Measurements from ENCODE around the gene C1orf21.

The C1orf21 gene

DNA sequence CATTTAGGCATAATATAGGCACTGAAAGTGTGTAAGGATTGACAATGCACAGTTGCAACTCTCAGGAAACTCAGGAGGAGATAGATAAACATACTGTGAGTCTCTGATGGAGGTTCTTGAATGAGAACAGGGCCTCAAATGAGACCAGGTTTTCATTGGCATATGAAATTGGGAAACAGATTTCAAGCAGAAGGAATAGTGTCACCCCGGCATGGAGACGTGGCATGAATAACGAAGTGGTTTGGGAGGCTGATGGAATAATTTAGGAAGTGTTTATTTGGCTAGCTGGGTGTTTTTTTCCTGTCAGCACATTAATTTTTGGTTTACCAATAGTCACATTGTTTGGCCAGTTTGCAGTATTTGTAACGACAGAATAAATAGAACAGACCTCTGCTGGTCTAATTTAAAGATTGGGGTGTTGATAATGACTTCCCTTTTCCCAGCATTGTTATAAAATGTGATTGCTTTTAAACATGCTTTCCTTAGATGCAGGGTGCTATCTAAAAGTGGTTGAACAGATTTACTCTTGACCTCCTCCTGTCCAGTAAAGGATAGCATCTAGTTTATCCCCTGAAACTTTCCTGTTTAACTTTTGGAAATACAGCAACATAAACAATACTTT is 132.0 kb downstream of the C1orf21 start:
- no peak for DNase-seq (ENCODE audit: low read depth)

DNA sequence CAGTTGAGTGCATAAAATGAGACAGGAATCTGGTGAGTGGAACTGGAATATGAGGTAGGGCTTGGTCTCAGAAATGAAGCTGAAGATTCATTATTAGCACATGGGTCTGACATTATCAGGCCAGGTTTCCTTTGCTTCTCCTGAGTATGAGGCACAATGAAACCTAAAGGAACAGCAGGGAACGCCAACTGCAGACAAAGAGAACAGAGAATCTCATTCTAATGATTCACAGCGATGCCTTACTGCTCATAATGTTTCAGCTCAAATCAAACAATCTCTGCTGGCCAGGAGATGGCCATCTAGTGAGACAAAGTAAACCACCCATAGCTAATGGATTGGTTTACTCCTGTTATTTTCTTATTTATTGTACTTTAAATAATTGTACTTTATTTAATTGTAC is 133.5 kb downstream of the C1orf21 start:
- peak; percentile 17 for DNase-seq (ENCODE audit: low read depth)

- DNase-seq (ENCODE audit: low read depth) = no peak
Observed at GRCh38 chr1:184524248-184524647, 137.4 kb downstream of the C1orf21 start.

DNA sequence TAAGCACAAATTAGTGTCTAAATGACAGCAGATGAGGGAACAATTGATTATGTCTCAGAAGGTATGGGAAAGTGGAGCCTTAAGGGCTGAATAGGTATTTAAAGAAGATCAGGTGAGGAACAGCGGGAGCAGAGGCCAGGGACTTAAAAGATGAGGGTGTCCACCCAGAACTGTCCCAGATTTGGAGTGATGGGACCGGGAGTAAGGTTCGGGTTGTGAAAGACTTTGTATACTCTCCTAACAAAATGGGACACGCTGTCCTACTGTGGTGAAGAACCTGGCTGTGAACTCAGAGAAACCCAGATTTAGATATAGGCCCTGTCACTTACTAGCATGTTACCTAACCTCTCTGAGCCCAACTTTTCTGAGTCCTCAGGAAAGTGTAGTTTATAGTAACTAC is 140.6 kb downstream of the C1orf21 start:
- no peak for DNase-seq (ENCODE audit: low read depth)

DNA sequence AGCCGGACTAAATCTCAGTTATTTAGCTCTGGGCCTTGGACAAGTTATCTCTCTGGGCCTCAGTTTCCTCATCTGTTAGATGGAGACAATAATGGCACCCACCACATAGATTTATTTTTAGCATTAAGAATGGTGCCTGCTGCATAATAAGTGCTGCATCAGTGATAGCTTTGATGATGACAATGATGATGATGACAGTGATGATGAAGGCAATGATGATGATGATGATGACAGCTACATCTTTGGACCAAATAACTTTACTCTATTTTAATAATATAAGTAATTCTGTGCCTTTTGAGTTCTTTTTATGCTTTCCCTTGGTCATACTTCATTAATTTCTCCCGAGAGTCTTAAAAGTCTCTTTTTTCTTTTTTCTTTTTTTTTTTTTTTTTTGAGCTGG is 143.4 kb downstream of the C1orf21 start:
- no peak for DNase-seq (ENCODE audit: low read depth)

DNA sequence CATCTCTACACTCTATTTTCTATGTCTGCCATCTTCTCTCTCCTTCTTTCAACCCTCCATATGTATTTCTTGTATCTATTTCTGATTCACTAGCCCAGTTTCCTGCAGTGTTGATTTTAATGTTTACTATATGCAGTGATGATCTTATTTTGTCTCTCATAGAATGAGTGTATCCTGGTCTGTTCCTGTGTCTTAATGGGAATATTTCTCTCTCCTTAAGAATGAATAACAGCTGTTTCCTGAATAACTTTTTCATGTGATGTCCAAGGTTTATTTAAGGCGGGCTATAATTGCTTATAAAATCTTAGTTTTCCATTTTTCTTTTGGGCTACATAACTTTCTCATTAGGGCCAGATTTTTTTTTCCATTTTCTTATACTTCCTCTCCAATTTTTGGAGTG is 144.5 kb downstream of the C1orf21 start:
- DNase-seq (ENCODE audit: low read depth) = peak; percentile 6

GRCh38 chr1:184532199-184532598 is 145.4 kb downstream of the C1orf21 start:
- no peak for DNase-seq (ENCODE audit: low read depth)

DNA sequence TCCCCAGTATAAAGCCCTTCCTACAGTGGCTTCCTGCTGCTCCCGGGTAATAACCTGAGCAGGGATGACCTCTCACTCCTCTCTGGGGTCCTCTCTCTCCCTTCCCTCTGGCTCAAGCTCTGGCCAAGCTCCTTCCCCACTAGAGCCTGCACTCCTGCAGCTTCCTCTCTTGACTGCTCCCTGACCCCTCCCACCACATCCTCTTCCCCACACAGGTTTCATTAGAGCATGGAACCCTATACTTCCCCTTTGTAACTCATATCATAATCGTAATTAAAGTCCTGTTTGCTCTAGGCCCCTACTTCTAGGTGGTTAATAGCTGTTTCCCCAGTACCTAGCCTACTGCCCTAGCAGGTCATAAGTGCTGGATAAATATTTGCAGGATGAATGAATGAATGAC is 146.2 kb downstream of the C1orf21 start:
- no peak for DNase-seq (ENCODE audit: low read depth)

DNA sequence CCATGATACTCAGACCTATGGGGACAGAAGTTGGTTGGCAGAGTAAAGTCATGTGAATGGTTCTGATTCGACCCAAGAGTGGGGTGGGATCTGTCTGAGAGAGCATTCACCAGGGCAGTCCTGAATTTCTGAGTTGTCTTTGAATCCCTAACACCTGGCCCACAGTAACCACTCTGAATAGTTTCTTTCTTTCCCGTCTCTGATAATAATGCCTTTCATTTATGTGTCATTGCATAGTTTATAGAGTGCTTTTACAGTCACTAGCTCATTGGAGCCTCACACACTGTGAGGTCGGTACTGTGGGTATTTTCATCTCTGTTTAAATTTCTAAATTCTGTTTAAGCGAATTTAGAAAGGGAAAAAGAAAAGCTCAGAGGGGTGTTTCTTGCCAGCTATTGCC is 147.1 kb downstream of the C1orf21 start:
- DNase-seq (ENCODE audit: low read depth) = no peak

GRCh38 chr1:184534690-184535089 is 147.9 kb downstream of the C1orf21 start:
- no peak for DNase-seq (ENCODE audit: low read depth)

GRCh38 chr1:184535191-184535970 is 148.6 kb downstream of the C1orf21 start:
- DNase-seq (ENCODE audit: low read depth) = peak; percentile 91

- DNase-seq (ENCODE audit: low read depth) = no peak
Observed at GRCh38 chr1:184536246-184536985, 149.6 kb downstream of the C1orf21 start.

- no peak for DNase-seq (ENCODE audit: low read depth)
Observed at GRCh38 chr1:184539580-184539979, 152.8 kb downstream of the C1orf21 start.

GRCh38 chr1:184541537-184542152 is 154.8 kb downstream of the C1orf21 start:
- DNase-seq (ENCODE audit: low read depth) = no peak

DNA sequence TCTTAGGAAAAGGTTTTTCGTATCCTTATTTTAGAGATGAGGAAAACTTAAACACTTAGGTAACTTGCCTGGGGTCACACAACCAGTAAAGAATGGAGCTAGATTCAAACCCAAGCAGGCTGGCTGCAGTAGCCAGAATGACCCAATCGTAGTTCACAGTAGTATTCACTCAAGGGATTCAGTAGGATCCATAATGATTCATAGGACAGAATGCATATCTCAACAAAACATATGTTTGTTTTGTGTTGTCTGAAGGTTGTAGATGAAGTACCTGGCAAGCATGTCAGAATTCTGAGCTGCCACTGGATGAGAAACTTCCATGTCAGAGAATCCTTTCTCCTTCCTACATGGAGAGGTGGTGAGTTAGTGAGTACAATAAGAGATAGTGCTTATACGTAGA is 155.5 kb downstream of the C1orf21 start:
- no peak for DNase-seq (ENCODE audit: low read depth)

GRCh38 chr1:184545601-184546000 is 158.8 kb downstream of the C1orf21 start:
- peak; percentile 80 for DNase-seq (ENCODE audit: low read depth)

- DNase-seq (ENCODE audit: low read depth) = no peak
Observed at GRCh38 chr1:184552446-184552845, 165.6 kb downstream of the C1orf21 start.

DNA sequence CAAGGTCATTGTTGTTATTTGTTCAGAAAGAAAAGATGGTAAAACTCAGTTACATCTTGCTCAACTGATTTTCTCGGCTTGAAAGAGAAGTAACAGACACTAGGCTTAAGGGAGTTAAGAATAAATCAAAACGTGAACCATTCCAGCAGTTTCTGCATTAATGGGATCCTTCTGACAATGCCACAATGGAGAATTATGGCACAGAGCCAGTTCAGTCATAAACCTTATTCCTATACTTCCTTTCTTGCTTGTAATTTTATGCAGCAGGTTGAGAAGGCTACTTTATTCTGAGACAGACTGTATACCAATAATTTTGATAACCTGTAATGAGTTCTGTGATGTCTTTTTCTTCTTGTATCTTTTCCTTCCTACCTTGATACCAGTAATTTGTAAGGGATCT is 167.0 kb downstream of the C1orf21 start:
- DNase-seq (ENCODE audit: low read depth) = no peak

- DNase-seq (ENCODE audit: low read depth) = no peak
Observed at GRCh38 chr1:184555665-184556641, 169.1 kb downstream of the C1orf21 start.

- no peak for DNase-seq (ENCODE audit: low read depth)
Observed at GRCh38 chr1:184556665-184557064, 169.8 kb downstream of the C1orf21 start.

Data from fibroblast of gingiva (primary cell).